ENCODE results near the gene SDHAF2.
A peak's percentile ranks its signal among the peaks of the same experiment; 100 is the strongest.
"Not testable (repeated sequence)": the region's sequence is repeated elsewhere in the genome, so short reads cannot be mapped to it uniquely, and the experiment has no call there.

The SDHAF2 gene

DNA sequence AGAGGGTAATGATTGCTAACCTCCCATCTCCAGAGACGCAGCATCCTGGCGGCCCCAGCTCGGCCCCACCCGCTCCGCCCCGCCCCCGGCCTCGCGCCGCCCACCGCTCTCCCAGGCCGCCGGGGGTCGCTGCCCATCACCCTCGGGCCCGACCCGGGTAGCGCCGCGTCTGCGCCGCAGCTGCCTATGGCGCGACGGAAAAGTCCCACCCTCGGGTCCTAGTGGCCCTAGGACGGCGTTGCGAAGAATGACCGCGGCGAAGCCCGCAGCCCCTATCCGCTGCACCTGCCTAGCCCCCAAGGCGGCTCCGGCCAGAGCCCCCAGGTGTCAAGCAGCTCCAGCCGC lies 606 bp upstream of the SDHAF2 start:
- DNase-seq = peak; percentile 55

- DNase-seq = not testable (repeated sequence)
Measured at GRCh38 chr11:61430839-61431238, 915 bp downstream of the SDHAF2 start.

DNA sequence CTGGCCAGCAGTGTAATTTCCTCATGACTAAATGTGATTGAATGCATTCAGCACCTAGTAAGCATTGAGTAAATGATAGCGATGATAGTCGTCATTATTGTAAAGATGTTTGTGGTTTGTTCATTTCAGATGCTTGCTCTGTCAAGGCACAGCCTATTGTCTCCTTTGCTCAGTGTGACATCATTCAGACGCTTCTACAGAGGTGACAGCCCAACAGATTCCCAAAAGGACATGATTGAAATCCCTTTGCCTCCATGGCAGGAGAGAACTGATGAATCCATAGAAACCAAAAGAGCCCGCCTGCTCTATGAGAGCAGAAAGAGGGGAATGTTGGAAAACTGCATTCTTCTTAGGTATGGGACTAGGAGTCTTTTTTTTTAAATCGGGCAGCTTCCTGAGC lies 7.6 kb downstream of the SDHAF2 start:
- no peak for DNase-seq

- DNase-seq = no peak
Measured at GRCh38 chr11:61439615-61440014, 9.7 kb downstream of the SDHAF2 start.

DNA sequence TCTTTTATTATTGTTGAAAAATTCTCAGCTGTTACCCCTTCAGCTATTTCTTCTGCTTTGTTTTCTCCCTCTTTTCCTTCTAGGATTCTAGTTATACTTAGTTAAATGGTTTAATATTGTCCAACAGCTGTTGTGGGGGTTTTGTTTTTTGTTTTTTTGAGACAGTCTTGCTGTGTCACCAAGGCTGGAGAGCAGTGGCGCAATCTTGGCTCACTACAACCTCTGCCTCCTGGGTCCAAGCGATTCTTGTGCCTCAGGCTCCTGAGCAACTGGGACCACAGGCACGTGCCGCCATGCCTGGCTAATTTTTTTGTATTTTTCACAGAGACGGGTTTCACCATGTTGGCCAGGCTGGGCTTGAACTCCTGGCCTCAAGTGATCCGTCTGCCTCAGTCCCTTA lies 12.7 kb downstream of the SDHAF2 start:
- no peak for DNase-seq

DNA sequence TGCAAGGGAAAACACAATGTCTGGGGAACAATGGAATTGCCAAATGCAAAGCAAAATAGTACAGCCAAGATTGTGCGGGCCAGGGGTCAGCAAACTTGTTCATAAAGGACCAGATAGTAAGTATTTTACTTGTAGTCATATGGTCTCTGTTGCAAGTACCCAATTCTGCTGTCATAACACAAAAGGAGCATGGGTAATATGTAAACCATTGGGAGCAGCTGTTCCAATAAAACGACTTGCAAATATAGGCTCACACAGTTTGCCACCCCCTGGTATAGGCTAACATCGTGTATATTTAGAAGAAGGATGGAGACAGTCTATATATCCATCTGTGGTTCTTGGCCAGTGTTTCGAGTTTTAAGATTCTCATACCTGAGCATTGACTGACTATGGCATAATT lies 15.6 kb downstream of the SDHAF2 start:
- DNase-seq = peak; percentile 68

GRCh38 chr11:61446211-61446651 lies 16.3 kb downstream of the SDHAF2 start:
- DNase-seq = peak; percentile 57

- no peak for DNase-seq
Measured at GRCh38 chr11:61447601-61448551, 18.0 kb downstream of the SDHAF2 start.

- DNase-seq = no peak
Measured at GRCh38 chr11:61448552-61448927, 18.6 kb downstream of the SDHAF2 start.

DNA sequence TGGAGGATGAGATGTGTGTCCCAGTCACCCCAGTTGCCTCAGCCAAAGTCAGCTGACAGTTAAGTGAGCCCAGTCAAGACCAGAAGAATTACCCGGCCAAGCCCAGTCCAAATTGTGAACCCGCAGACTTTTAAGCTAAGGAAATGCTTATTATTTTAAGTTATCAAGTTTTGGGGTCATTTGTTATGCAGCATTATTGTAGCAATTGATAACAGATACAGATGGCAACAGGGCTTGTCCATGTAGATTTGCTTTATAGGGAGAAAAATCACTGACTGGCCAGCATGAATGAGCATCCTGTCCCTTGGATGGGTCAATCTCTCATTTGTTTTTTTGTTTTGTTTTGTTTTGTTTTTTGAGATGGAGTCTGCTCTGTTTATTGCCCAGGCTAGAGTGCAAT lies 22.9 kb downstream of the SDHAF2 start:
- no peak for DNase-seq

GRCh38 chr11:61453695-61454094 lies 23.8 kb downstream of the SDHAF2 start:
- no peak for DNase-seq

- DNase-seq = no peak
Measured at GRCh38 chr11:61454520-61454919, 24.6 kb downstream of the SDHAF2 start.

- DNase-seq = no peak
Measured at GRCh38 chr11:61460474-61460881, 30.6 kb downstream of the SDHAF2 start.

DNA sequence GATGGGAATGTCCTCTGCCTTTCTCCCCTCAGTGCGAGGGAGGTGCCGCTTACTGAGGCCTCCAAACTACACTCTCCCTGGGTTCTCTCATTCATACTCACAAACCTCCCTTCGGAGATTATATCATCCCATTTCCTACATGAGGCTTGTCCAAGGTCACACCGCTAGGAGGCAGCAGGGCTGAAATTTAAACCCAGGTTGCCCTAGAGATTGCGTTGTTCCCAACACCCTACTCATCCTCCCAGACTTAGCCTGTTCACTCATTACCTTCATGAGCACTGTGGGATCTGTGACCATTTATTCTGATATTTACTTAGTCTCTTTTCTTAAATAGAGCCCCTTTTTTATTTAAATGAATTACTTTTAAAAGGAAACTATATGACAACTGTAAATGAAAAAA lies 31.1 kb downstream of the SDHAF2 start:
- DNase-seq = no peak

GRCh38 chr11:61467602-61468001 lies 37.7 kb downstream of the SDHAF2 start:
- DNase-seq = not testable (repeated sequence)

DNA sequence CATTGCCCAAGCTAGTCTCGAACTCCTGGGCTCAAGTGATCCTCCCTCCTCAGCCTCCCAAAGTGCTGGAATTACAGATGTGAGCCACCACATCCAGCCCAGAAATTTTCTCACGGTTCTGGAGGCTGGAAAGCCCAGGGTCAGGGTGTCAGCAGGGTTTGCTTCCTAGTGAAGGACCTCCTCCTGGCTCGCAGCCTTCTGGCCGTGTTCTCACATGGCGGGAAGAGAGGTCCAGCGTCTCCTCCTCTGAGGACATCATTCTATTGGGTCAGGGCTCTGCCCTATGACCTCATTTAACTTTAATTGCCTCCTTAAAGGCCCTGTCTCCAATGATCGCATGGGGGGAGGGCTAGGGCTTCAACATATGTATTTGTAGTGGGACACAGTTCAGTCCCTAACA lies 38.1 kb downstream of the SDHAF2 start:
- DNase-seq = no peak

DNA sequence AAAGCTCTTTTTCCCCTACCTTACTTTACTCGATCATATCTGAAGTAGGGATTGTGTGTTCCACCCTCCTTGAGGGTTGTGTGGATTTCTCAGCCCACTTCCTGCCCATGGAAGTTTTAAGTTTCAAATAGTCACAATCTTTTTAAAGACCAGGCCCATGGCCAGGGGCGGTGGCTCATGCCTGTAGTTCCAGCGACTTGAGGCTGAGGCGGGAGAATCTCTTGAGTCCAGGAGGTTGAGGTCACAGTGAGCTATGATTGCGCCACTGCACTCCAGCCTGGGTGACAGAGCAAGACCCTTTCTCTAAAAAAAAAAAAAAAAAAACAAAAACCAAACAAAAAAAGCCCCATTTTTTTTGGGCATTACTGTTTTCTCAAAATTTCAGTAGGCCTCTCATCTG lies 42.4 kb downstream of the SDHAF2 start:
- no peak for DNase-seq

DNA sequence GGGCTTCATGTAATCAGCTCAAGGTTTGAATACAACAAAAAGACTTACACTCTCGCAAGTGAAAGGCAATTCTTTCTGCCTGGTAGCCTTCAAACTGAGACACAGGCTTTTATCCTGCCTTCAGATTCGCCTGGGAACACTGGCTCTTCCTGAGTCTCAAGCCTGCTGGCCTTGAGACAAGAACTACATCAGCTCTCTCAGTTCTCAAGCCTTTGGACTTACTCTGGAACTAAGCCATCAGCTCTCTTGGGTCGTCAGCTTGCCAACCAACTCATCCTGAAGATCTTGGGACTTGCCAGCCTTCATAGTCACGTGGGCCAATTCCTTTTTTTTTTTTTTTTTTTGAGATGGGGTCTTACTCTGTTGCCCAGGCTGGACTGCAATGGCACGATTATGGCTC lies 42.9 kb downstream of the SDHAF2 start:
- no peak for DNase-seq

DNA sequence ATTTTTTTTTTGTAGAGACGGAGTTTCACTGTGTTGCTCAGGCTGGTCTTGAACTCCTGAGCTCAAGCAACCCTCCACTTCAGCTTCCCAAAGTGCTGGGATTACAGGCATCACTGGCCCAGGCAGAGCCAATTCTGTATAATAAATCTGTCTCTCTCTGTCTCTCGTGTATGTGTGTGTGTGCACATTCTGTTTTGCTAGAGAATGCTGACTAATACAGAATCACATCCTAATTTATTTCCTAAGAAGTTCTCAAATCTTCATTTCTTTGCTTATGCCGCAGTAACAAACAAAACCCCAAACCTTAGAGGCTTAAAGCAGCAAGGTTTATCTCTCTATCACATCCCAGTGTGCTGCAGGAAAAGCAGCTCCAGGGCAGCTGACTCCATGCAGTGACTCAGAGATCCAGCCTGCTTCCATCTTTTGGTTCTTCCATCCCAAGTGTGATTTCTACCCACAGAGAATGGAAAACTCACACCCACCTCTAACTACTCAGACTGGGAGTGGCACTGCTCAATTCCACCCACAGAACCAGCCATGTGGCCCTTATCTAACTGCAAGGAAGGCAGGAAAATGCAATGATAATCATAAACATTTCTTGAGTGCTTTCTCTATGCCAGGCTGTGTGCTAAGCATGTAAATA lies 43.6 kb downstream of the SDHAF2 start:
- DNase-seq = no peak

- no peak for DNase-seq
Measured at GRCh38 chr11:61474013-61474643, 44.2 kb downstream of the SDHAF2 start.

- DNase-seq = no peak
Measured at GRCh38 chr11:61475433-61475832, 45.5 kb downstream of the SDHAF2 start.

DNA sequence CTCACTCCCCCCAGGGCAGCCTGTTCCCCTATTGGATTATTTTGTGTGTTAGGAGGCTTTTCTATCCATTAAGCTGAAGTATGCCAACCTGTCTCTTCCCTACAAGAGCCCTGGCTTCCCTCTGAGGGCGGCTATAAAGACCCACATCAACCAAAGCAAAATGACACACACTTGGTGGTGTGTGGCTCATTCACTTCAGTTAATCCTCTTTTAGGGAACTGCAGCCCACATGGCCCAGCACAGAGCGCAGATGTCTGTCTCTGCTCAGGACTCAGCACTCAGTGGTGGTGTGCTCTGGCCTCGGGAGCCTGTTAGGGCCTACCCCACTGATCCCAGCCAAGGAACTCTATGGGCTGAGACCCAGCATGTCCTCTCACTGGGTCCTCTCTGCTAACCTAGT lies 46.4 kb downstream of the SDHAF2 start:
- DNase-seq = no peak

DNA sequence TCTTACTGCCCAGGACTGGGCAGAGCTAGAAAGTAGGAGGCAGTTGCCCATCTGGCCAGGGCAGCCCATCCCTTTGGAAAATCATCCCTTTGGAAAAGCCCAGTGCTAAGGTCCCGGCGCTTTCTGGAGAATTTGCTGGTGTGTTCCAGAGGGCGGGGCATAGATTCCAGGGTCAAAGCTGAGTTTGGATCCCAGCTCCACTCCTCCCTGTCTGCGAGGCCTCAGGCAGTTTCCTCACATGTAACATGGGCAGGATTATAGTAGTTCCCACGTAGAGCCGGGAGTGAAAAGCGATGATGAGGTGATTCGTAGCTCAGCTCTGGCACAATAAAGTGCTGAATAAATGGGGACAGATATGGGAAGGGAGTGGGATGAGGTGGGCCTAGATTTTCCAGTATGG lies 47.2 kb downstream of the SDHAF2 start:
- DNase-seq = no peak

DNA sequence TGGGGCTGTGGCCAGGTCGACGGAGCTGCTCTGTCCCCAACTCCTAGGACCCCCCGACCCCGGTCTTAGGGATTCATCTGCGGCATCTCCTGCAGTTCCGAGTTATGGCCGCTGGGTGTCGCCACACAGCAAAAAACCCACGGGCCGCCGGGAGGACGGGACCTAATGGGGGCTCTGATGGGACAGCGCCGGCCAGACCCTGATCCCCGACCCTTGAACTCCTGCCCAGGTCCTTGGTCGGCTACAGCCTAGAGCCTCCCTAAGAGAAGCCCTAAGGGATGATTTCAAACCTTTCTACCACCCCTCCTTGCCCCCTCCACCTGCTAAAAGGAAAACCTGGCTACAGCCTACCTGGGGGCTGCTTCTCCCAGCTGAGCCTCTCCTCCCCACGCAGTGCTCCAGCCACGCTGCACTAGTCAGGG lies 47.8 kb downstream of the SDHAF2 start:
- peak; percentile 12 for DNase-seq

Data from NCI-H526 treated with DMSO at 0.1 percent for 48 hours (cell line).